Thyroid gland (tissue), 4 donors: ENCODE measurements around the gene KANSL1L. TPM values are rescaled to one million over a fixed set of nuclear protein-coding genes. Genes with fewer than 3 reads are reported as not detected.

ENCODE experiments used
- DNase-seq, 2 donors: peaks; one replicate each; pipeline ENCODE4 v3.0.0-alpha.2; 2019
- H3K27ac ChIP-seq, 3 donors: fragments of 200-600 bp; sonication (generic); 1 replicate in 2 of 3; 2 replicates in 1 of 3; pipeline ENCODE4 v1.5.1; 2016 to 2019; ENCODE audit warnings: mild to moderate bottlenecking in 1 of 3, moderate library complexity in 1 of 3
- H3K27me3 ChIP-seq: fragments of 200-600 bp; sonication (generic); one replicate; pipeline ENCODE4 v1.5.1; 2019
- H3K36me3 ChIP-seq, 2 donors: fragments of 200-600 bp; sonication (generic); one replicate each; pipeline ENCODE4 v1.5.1; 2016 to 2019
- H3K4me1 ChIP-seq, 2 donors: fragments of 200-600 bp; sonication (generic); one replicate each; pipeline ENCODE4 v1.5.1; 2017 to 2019
- H3K4me3 ChIP-seq, 3 donors: fragments of 200-600 bp; sonication (generic); replicated peaks in 1 of 3; 1 replicate in 2 of 3; 2 replicates in 1 of 3; pipeline ENCODE4 v1.5.1; 2016; ENCODE audit warnings: mild to moderate bottlenecking in 1 of 3
- H3K9me3 ChIP-seq: fragments of 200-600 bp; sonication (generic); one replicate; pipeline ENCODE4 v1.5.1; 2017
- POLR2A ChIP-seq, 2 donors: fragments of 450-650 bp; IDR thresholded peaks; one replicate each; pipeline ENCODE4 v1.6.1; 2017; ENCODE audit warnings: antibody characterized with exemption in 2 of 2, mild to moderate bottlenecking in 2 of 2, moderate library complexity in 1 of 2
- WGBS, 2 donors: methylation state at CpG; one replicate each; pipeline ENCODE4 v1.1.5; 2017; 5-methylcytosine and 5-hydroxymethylcytosine counted together
- intact Hi-C: fragments of 100-400 bp; cut with DNase I; formaldehyde crosslinking; loops from one replicate; pipeline ENCODE4 v1.15.1; 2023
- total RNA-seq, 4 donors: library from RNA; depleted of rRNA; stranded (reverse); fragments of >200 nt; gene quantifications; one replicate each; pipeline ENCODE4 v1.2.3, GENCODE V29; 2016
- TF ChIP-seq, protein P1 (sequence below), 6 experiments: fragments of 200-600 bp in 3 of 6; fragments of 450-650 bp in 3 of 6; sonication (generic) in 3 of 6; IDR thresholded peaks; one replicate each; pipeline ENCODE4 v1.5.1; 2016 to 2019; ENCODE audit warnings: antibody characterized with exemption in 6 of 6, mild to moderate bottlenecking in 2 of 6, inconsistent platforms in 1 of 6, moderate library complexity in 1 of 6

The KANSL1L gene
- total RNA-seq, 4 donors from 2014 or later = 75.8 to 154 (median 96.9) TPM

- TF ChIP-seq, protein P1, sequence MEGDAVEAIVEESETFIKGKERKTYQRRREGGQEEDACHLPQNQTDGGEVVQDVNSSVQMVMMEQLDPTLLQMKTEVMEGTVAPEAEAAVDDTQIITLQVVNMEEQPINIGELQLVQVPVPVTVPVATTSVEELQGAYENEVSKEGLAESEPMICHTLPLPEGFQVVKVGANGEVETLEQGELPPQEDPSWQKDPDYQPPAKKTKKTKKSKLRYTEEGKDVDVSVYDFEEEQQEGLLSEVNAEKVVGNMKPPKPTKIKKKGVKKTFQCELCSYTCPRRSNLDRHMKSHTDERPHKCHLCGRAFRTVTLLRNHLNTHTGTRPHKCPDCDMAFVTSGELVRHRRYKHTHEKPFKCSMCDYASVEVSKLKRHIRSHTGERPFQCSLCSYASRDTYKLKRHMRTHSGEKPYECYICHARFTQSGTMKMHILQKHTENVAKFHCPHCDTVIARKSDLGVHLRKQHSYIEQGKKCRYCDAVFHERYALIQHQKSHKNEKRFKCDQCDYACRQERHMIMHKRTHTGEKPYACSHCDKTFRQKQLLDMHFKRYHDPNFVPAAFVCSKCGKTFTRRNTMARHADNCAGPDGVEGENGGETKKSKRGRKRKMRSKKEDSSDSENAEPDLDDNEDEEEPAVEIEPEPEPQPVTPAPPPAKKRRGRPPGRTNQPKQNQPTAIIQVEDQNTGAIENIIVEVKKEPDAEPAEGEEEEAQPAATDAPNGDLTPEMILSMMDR (IDR thresholded peaks at IDR 0.05) = no peak
- no peak for TF ChIP-seq POLR2A (IDR thresholded peaks at IDR 0.05)
- Histone ChIP-seq H3K4me1 (no peaks in the 10 kb centered on the region), H3K27me3 (no peaks in the 10 kb centered on the region), H3K9me3 (no peaks in the 10 kb centered on the region), H3K27ac (no peak overlapping the region), H3K36me3 (no peaks in the 10 kb centered on the region), H3K4me3 (no peak overlapping the region)
- WGBS, 2 donors = 95 to 100% methylated on average over 1 of the region's 1 CpG
- no peak for DNase-seq
- intact Hi-C loops = no loop called here
Measured at GRCh38 chr2:210050885-210051284, 120.3 kb downstream of the KANSL1L start.

DNA sequence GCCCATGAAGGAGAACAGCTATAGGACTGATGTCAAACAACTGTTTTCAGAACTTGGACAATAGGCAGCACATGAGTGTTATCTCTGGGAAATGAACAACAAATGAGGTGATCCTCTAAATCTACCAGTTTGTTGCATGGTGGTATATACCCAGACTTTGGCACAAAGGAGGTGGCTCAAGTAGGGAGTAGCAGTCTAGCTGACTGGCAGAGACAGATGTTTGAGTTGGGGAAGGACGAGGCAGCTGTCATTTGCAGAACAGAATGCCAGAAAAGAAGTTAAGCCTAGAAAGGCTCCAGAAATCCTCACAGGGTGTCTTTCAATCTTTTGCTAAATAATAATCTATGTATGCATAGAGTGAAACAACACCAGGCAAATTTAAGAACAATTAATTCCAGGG, 121.4 kb downstream of the KANSL1L start:
- WGBS, 2 donors = 85 to 92% methylated on average over 1 of the region's 1 CpG
- no peak for DNase-seq
- no peaks in the 10 kb centered on the region for H3K9me3 ChIP-seq
- no peak for TF ChIP-seq POLR2A (IDR thresholded peaks at IDR 0.05)
- TF ChIP-seq, protein P1 (IDR thresholded peaks at IDR 0.05) = no peak
- no peaks in the 10 kb centered on the region for H3K27me3 ChIP-seq
- no peaks in the 10 kb centered on the region for H3K4me1 ChIP-seq
- H3K36me3 ChIP-seq = no peaks in the 10 kb centered on the region
- intact Hi-C loops = no loop called here
- no peak overlapping the region for H3K4me3 ChIP-seq
- no peak overlapping the region for H3K27ac ChIP-seq

DNA sequence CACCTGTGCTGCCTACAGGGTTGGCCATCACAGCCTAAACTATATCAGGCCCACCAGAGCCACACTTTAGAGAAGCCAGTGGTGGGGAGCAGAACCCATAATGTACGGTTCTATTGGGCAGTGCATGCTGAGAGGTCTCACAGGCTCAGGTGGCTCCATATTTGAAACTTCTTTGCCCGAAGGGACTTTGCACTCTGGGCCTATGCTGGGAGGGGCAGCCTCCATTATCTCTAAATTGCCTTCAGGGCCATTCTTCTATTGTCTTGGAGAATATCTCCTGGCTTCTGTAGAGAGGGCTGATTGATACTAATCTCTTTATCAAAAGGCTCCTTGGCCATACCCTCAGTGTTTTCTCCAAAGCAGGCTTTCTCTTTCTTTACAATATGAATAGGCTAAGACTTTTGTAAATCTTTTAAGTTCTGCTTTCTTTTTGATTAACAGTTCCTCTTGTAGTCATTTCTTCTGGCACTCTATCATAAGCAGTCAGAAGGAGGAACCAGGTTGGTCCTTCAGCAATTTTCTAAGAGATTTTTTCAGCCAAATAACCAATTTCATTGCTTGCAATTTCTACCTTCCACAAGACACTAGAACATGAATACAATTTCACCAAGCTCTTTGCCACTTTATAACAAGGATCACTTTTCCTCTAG, 124.2 kb downstream of the KANSL1L start:
- intact Hi-C loops = no loop called here
- Histone ChIP-seq H3K4me1 (no peaks in the 10 kb centered on the region), H3K27ac (no peak overlapping the region), H3K36me3 (no peaks in the 10 kb centered on the region), H3K9me3 (no peaks in the 10 kb centered on the region), H3K4me3 (no peak overlapping the region), H3K27me3 (no peaks in the 10 kb centered on the region)
- WGBS, 2 donors = 100% methylated on average over 1 to 2 of the region's 2 CpGs
- DNase-seq = no peak
- TF ChIP-seq, protein P1 (IDR thresholded peaks at IDR 0.05) = no peak
- TF ChIP-seq POLR2A (IDR thresholded peaks at IDR 0.05) = no peak

DNA sequence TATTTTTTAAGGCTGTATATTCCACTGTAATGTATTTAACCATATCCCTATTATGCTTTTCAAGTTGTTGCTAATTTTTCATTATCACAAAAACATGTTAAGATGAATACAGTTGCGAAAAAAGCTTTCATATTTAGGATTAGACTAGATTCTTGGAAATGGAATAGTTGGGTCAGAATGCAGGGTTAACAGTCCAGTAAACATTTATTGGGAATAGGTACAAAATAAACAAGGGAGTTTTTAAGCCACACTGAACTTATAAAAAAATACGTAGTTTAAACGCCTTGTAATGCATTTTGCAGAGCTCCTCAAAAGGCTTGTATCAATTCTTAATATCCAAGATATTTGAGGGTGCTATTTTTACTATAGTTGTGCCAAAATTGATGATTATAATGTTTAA, 133.1 kb downstream of the KANSL1L start:
- Histone ChIP-seq H3K9me3 (no peaks in the 10 kb centered on the region), H3K36me3 (no peaks in the 10 kb centered on the region), H3K4me3 (no peak overlapping the region), H3K27ac (no peak overlapping the region), H3K4me1 (no peaks in the 10 kb centered on the region), H3K27me3 (no peaks in the 10 kb centered on the region)
- DNase-seq = no peak
- WGBS, 2 donors = 96% methylated on average over 3 of the region's 3 CpGs
- intact Hi-C loops = no loop called here
- TF ChIP-seq, protein P1 (IDR thresholded peaks at IDR 0.05) = no peak
- TF ChIP-seq POLR2A (IDR thresholded peaks at IDR 0.05) = no peak

GRCh38 chr2:210035679-210036078, 135.5 kb downstream of the KANSL1L start:
- Histone ChIP-seq H3K27ac (no peak overlapping the region), H3K4me1 (no peaks in the 10 kb centered on the region), H3K9me3 (no peaks in the 10 kb centered on the region), H3K36me3 (no peaks in the 10 kb centered on the region), H3K4me3 (no peak overlapping the region), H3K27me3 (no peaks in the 10 kb centered on the region)
- intact Hi-C loops = no loop called here
- TF ChIP-seq POLR2A (IDR thresholded peaks at IDR 0.05) = no peak
- TF ChIP-seq, protein P1 (IDR thresholded peaks at IDR 0.05) = no peak
- no peak for DNase-seq
- WGBS, 2 donors = 96 to 97% methylated on average over 4 of the region's 4 CpGs
